GM19193 (cell line): ENCODE data around the gene VWA7.

ENCODE experiments used
- POLR2A ChIP-seq: IDR thresholded peaks from 4 replicates; pipeline ENCODE4 v1.6.1; 2011; ENCODE audit not compliant: insufficient read depth, insufficient read length; ENCODE audit errors: extremely low read depth

Gene VWA7

GRCh38 chr6:31780507-31781243 is 3.5 kb upstream of the VWA7 start:
- no peak for TF ChIP-seq POLR2A

GRCh38 chr6:31779908-31780307 is 2.8 kb upstream of the VWA7 start:
- TF ChIP-seq POLR2A = no peak

- TF ChIP-seq POLR2A = no peak
These were observed 2.1 kb upstream of the VWA7 start for GRCh38 chr6:31778999-31779885.

GRCh38 chr6:31778193-31778592 is 1.1 kb upstream of the VWA7 start:
- no peak for TF ChIP-seq POLR2A

- no peak for TF ChIP-seq POLR2A
These were observed 531 bp upstream of the VWA7 start for GRCh38 chr6:31777667-31778050.

GRCh38 chr6:31776485-31776988 is 591 bp downstream of the VWA7 start:
- TF ChIP-seq POLR2A = no peak

- no peak for TF ChIP-seq POLR2A
These were observed 1.3 kb downstream of the VWA7 start for GRCh38 chr6:31775633-31776484.

GRCh38 chr6:31775184-31775583 is 1.9 kb downstream of the VWA7 start:
- TF ChIP-seq POLR2A = no peak

GRCh38 chr6:31771992-31772358 is 5.2 kb downstream of the VWA7 start:
- no peak for TF ChIP-seq POLR2A

- no peak for TF ChIP-seq POLR2A
These were observed 6.3 kb downstream of the VWA7 start for GRCh38 chr6:31770860-31771259.

GRCh38 chr6:31769684-31770371 is 7.3 kb downstream of the VWA7 start:
- no peak for TF ChIP-seq POLR2A

- no peak for TF ChIP-seq POLR2A
These were observed 8.5 kb downstream of the VWA7 start for GRCh38 chr6:31768363-31769257.

GRCh38 chr6:31767096-31767645 is 10.0 kb downstream of the VWA7 start:
- no peak for TF ChIP-seq POLR2A
